Measurements from ENCODE around the gene TJP3.
"Not testable (repeated sequence)": the region's sequence is repeated elsewhere in the genome, so short reads cannot be mapped to it uniquely, and the experiment has no call there.

TJP3 gene

GRCh38 chr19:3708207-3708931 is at the start of gene TJP3:
TSS of gene TJP3 (plus strand) at chr19:3708384. CDS start at chr19:3728433, 20,049 bp downstream.
- H3K36me3 ChIP-seq (ENCODE audit: insufficient read depth, low read depth, low read length), result no peaks in the 10 kb centered on the region
- H3K27me3 ChIP-seq (ENCODE audit: insufficient read depth, low read length), result peaks cover 5% of the 10 kb centered on the region; the same call in 1 of the 2 replicates
- no peaks in the 10 kb centered on the region for H3K4me1 ChIP-seq (ENCODE audit: insufficient read depth, low read length)
- no peak within 1 kb of the TSS for H3K4me3 ChIP-seq (ENCODE audit: low read length)
- H3K9ac ChIP-seq (ENCODE audit: low read depth, low read length), result no peak within 1 kb of the TSS
- H3K27ac ChIP-seq (ENCODE audit: low read length), result no peak within 1 kb of the TSS
- no peaks in the 10 kb centered on the region for H3K9me3 ChIP-seq (ENCODE audit: insufficient read depth, low read depth, low read length)

- Histone ChIP-seq H3K27me3 (ENCODE audit: insufficient read depth, low read length) (no peaks in the 10 kb centered on the region), H3K27ac (ENCODE audit: low read length) (no peak overlapping the region), H3K9ac (ENCODE audit: low read depth, low read length) (no peak overlapping the region), H3K36me3 (ENCODE audit: insufficient read depth, low read depth, low read length) (peaks cover 34% of the 10 kb centered on the region), H3K9me3 (ENCODE audit: insufficient read depth, low read depth, low read length) (no peaks in the 10 kb centered on the region), H3K4me1 (ENCODE audit: insufficient read depth, low read length) (no peaks in the 10 kb centered on the region), H3K4me3 (ENCODE audit: low read length) (no peak overlapping the region)
Measured at GRCh38 chr19:3658870-3659745, 49.1 kb upstream of the TJP3 start.

- Histone ChIP-seq H3K27ac (ENCODE audit: low read length) (no peak overlapping the region), H3K9me3 (ENCODE audit: insufficient read depth, low read depth, low read length) (no peaks in the 10 kb centered on the region), H3K4me1 (ENCODE audit: insufficient read depth, low read length) (no peaks in the 10 kb centered on the region), H3K27me3 (ENCODE audit: insufficient read depth, low read length) (no peaks in the 10 kb centered on the region), H3K36me3 (ENCODE audit: insufficient read depth, low read depth, low read length) (peaks cover 38% of the 10 kb centered on the region), H3K4me3 (ENCODE audit: low read length) (no peak overlapping the region), H3K9ac (ENCODE audit: low read depth, low read length) (no peak overlapping the region)
Measured at GRCh38 chr19:3659746-3660112, 48.5 kb upstream of the TJP3 start.

GRCh38 chr19:3660493-3661219 is 47.5 kb upstream of the TJP3 start:
- H3K4me1 ChIP-seq (ENCODE audit: insufficient read depth, low read length), result no peaks in the 10 kb centered on the region
- no peak overlapping the region for H3K9ac ChIP-seq (ENCODE audit: low read depth, low read length)
- no peaks in the 10 kb centered on the region for H3K27me3 ChIP-seq (ENCODE audit: insufficient read depth, low read length)
- no peaks in the 10 kb centered on the region for H3K9me3 ChIP-seq (ENCODE audit: insufficient read depth, low read depth, low read length)
- peaks cover 38% of the 10 kb centered on the region for H3K36me3 ChIP-seq (ENCODE audit: insufficient read depth, low read depth, low read length)
- no peak overlapping the region for H3K27ac ChIP-seq (ENCODE audit: low read length)
- no peak overlapping the region for H3K4me3 ChIP-seq (ENCODE audit: low read length)

GRCh38 chr19:3661284-3662238 is 46.6 kb upstream of the TJP3 start:
- peaks cover 38% of the 10 kb centered on the region for H3K36me3 ChIP-seq (ENCODE audit: insufficient read depth, low read depth, low read length)
- H3K4me3 ChIP-seq (ENCODE audit: low read length), result no peak overlapping the region
- no peaks in the 10 kb centered on the region for H3K4me1 ChIP-seq (ENCODE audit: insufficient read depth, low read length)
- no peaks in the 10 kb centered on the region for H3K27me3 ChIP-seq (ENCODE audit: insufficient read depth, low read length)
- no peak overlapping the region for H3K9ac ChIP-seq (ENCODE audit: low read depth, low read length)
- H3K27ac ChIP-seq (ENCODE audit: low read length), result no peak overlapping the region
- no peaks in the 10 kb centered on the region for H3K9me3 ChIP-seq (ENCODE audit: insufficient read depth, low read depth, low read length)

- no peak overlapping the region for H3K9ac ChIP-seq (ENCODE audit: low read depth, low read length)
- no peaks in the 10 kb centered on the region for H3K9me3 ChIP-seq (ENCODE audit: insufficient read depth, low read depth, low read length)
- no peak overlapping the region for H3K4me3 ChIP-seq (ENCODE audit: low read length)
- no peaks in the 10 kb centered on the region for H3K27me3 ChIP-seq (ENCODE audit: insufficient read depth, low read length)
- H3K36me3 ChIP-seq (ENCODE audit: insufficient read depth, low read depth, low read length), result peaks cover 21% of the 10 kb centered on the region
- H3K27ac ChIP-seq (ENCODE audit: low read length), result no peak overlapping the region
- no peaks in the 10 kb centered on the region for H3K4me1 ChIP-seq (ENCODE audit: insufficient read depth, low read length)
Measured at GRCh38 chr19:3663838-3664237, 44.3 kb upstream of the TJP3 start.

- H3K4me3 ChIP-seq (ENCODE audit: low read length), result no peak overlapping the region
- no peaks in the 10 kb centered on the region for H3K4me1 ChIP-seq (ENCODE audit: insufficient read depth, low read length)
- H3K36me3 ChIP-seq (ENCODE audit: insufficient read depth, low read depth, low read length), result peaks cover 21% of the 10 kb centered on the region
- no peak overlapping the region for H3K9ac ChIP-seq (ENCODE audit: low read depth, low read length)
- no peak overlapping the region for H3K27ac ChIP-seq (ENCODE audit: low read length)
- no peaks in the 10 kb centered on the region for H3K9me3 ChIP-seq (ENCODE audit: insufficient read depth, low read depth, low read length)
- no peaks in the 10 kb centered on the region for H3K27me3 ChIP-seq (ENCODE audit: insufficient read depth, low read length)
Measured at GRCh38 chr19:3664879-3665642, 43.1 kb upstream of the TJP3 start.

GRCh38 chr19:3665681-3666544 is 42.3 kb upstream of the TJP3 start:
- Histone ChIP-seq H3K27ac (ENCODE audit: low read length) (no peak overlapping the region), H3K4me1 (ENCODE audit: insufficient read depth, low read length) (no peaks in the 10 kb centered on the region), H3K36me3 (ENCODE audit: insufficient read depth, low read depth, low read length) (peaks cover 21% of the 10 kb centered on the region), H3K9ac (ENCODE audit: low read depth, low read length) (no peak overlapping the region), H3K9me3 (ENCODE audit: insufficient read depth, low read depth, low read length) (no peaks in the 10 kb centered on the region), H3K4me3 (ENCODE audit: low read length) (no peak overlapping the region), H3K27me3 (ENCODE audit: insufficient read depth, low read length) (no peaks in the 10 kb centered on the region)

GRCh38 chr19:3666545-3666856 is 41.7 kb upstream of the TJP3 start:
- H3K36me3 ChIP-seq (ENCODE audit: insufficient read depth, low read depth, low read length), result peaks cover 18% of the 10 kb centered on the region
- not testable (repeated sequence) for H3K9ac ChIP-seq (ENCODE audit: low read depth, low read length); H3K4me1 ChIP-seq (ENCODE audit: insufficient read depth, low read length); H3K27ac ChIP-seq (ENCODE audit: low read length); H3K9me3 ChIP-seq (ENCODE audit: insufficient read depth, low read depth, low read length); H3K4me3 ChIP-seq (ENCODE audit: low read length); H3K27me3 ChIP-seq (ENCODE audit: insufficient read depth, low read length)

- Histone ChIP-seq H3K4me1 (ENCODE audit: insufficient read depth, low read length) (peaks cover 3% of the 10 kb centered on the region; the same call in 1 of the 2 replicates), H3K36me3 (ENCODE audit: insufficient read depth, low read depth, low read length) (peaks cover 15% of the 10 kb centered on the region), H3K27ac (ENCODE audit: low read length) (no peak overlapping the region), H3K9ac (ENCODE audit: low read depth, low read length) (no peak overlapping the region), H3K4me3 (ENCODE audit: low read length) (no peak overlapping the region), H3K27me3 (ENCODE audit: insufficient read depth, low read length) (no peaks in the 10 kb centered on the region), H3K9me3 (ENCODE audit: insufficient read depth, low read depth, low read length) (no peaks in the 10 kb centered on the region)
Measured at GRCh38 chr19:3667037-3667638, 41.0 kb upstream of the TJP3 start.
